ENCODE results near the gene FADS3.

- TF ChIP-seq CTCF (conservative IDR thresholded peaks at IDR 0.05 in 1 of 2, IDR thresholded peaks at IDR 0.05 in 1 of 2; ENCODE audit: low read depth in 1 of 2, low read length in 2 of 2) = no peak
- TF ChIP-seq EZH2 (IDR thresholded peaks at IDR 0.05; ENCODE audit: low read length, missing control alignments) = no peak
Observed at GRCh38 chr11:61889831-61890230, 1.5 kb downstream of the FADS3 start.

Data from fibroblast of lung (primary cell).